GF-D8 (cell line): ENCODE results near the gene TMEM143.

Source experiments
- DNase-seq: peaks from one replicate; lab custom pipeline; 2025; lab: John Stamatoyannopoulos, UW

Gene TMEM143

GRCh38 chr19:48359123-48359522 lies 4.6 kb downstream of the TMEM143 start:
- DNase-seq, result no peak

- DNase-seq, result no peak
These were observed 8.3 kb downstream of the TMEM143 start for GRCh38 chr19:48355365-48355954.

GRCh38 chr19:48354332-48354992 lies 9.3 kb downstream of the TMEM143 start:
- DNase-seq, result no peak

GRCh38 chr19:48353677-48354076 lies 10.1 kb downstream of the TMEM143 start:
- DNase-seq, result no peak

DNA sequence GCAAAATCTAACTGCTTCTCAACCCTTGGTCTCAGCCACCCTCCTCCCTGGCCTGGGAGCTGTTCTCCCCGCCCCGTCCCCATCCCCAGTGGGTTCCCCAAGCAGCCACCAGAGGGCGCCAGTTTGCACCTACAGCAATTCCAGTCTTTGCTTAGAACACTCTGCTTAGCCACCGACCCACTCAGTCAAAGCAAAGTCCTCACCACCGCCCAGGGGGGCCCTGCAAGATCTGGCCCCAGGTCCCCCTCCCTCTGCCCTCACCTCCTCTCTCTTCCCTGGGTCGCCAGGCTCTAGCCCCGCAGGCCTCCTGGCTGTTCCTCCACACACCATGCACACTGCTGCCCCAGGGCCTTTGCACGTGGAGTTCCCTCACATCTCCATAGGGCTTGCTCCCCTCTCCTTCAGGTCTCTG lies 12.4 kb downstream of the TMEM143 start:
- DNase-seq, result no peak

- DNase-seq, result no peak
These were observed 12.9 kb downstream of the TMEM143 start for GRCh38 chr19:48350856-48351255.

DNA sequence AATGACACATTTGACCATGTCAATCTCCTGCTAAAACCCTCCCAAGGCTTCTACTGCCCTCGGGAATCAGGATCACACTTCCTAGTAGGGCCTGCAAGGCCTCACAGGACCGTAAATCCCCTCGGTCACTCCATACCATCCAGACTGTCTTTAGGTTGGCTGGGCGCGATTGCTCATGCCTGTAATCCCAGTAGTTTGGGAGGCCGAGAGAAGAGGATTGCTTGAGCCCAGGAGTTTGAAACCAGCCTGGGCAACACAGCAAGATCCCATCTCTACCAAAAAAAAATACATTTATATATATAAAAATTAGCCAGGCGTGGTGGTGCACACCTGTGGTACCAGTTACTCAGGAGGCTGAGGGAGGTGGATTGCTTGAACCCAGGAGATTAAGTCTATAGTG lies 15.0 kb downstream of the TMEM143 start:
- no peak for DNase-seq

GRCh38 chr19:48348045-48348444 lies 15.7 kb downstream of the TMEM143 start:
- no peak for DNase-seq

DNA sequence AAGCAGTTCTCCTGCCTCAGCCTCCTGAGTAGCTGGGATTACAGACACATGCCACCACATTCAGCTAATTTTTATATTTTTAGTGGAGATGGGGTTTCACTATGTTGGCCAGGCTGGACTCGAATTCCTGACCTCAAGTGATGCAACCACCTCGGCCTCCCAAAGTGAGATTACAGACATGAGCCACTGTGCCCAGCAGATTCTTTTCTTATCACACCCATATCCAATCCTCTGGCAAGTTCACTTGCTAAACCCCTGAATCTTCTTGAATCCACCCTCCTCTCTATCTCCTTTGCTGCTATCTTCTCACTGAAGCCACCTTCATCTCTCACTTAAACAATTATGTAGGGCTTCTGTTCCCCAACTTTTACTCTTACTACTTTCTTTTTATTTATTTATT lies 17.5 kb downstream of the TMEM143 start:
- DNase-seq, result no peak

DNA sequence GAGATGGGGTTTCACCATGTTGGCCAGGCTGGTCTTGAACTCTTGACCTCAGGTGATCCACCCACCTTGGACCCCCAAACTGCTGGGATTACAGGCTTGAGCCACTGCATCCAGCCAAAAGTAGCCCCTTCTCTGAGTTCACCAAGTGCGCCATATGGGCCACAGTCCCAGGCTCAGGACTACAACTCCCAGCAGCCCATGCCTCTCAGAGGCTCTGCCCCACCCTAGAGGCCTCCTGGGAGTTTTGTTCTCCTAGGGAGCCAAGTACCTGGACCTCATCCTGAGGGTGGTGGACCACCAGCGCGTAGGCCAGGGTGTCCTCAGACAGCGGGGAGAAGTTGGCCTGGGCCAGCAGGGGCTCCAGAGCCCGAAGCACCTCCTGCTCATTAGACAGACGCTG lies 18.8 kb downstream of the TMEM143 start:
- no peak for DNase-seq

GRCh38 chr19:48342841-48343540 lies 20.7 kb downstream of the TMEM143 start:
- DNase-seq, result no peak

DNA sequence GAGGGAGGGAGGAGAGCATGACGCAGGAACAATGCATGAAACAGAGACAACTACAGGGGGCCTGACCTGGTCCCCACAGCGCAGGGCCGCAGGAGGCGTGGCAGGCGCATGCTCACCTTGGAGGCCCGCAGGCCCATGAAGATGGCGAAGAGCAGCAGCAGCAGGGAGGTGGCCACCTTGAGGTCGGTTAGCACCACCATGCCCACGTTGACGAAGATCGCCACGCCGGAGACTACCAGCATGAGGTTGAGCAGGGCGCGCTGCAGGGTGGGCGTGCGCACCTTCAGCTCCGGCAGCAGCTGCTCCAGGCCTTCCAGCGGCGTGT lies 21.4 kb downstream of the TMEM143 start:
- DNase-seq, result no peak

- DNase-seq, result no peak
These were observed 22.0 kb downstream of the TMEM143 start for GRCh38 chr19:48341515-48342413.

DNA sequence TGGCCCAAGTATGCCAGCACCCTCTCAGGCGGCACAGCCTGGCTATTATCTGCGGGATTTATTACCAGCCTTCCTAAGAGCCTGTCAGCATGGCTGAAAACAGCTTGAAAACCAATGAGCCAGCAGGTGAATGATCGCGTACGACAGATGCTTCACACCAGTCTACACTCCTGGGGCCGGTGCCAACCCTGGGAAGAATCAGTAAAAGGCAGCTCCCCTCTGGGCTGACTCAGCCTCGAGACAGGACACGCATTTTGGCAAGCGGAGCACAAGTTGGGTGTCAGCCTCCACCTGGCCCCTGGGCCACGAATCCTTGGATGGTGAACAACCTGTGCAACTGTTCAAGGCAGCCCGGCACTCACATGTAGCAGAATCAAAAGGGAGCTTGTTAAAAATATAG lies 22.7 kb downstream of the TMEM143 start:
- no peak for DNase-seq

DNA sequence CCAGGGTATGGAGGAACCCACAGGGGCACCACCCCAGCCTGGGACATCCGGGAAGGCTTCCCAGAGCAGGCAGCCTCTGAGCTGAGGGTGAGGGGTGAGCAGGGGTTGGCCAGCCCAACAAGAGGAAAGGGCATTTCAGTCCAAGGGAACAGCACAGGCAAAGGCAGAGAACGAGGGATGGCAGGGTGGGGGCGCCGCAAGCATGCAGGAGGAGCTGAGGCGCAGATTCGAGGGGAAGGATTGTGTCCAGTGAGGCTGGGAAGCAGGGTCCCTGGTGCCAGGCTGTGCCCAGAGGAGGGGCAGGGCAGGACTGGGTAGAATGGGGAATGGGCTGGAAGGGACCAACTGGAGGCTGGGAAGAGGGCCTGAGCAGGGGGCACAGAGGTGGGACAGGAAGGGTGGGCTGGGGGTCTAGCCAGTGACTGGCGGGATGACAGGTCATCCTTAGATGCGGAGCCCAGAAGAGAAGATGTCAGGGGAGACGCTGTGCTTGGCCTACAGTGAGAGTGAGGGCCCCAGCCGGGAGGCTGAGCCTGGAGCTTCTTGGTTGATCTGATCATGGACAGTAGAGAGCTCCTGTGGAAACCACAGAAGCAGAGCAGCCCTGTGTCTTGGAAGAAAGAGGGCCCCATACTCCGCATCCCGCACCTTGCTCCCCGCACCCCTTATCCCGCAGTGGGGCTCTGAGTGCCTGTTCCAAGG lies 24.8 kb downstream of the TMEM143 start:
- no peak for DNase-seq

GRCh38 chr19:48338253-48338755 lies 25.4 kb downstream of the TMEM143 start:
- DNase-seq, result no peak

DNA sequence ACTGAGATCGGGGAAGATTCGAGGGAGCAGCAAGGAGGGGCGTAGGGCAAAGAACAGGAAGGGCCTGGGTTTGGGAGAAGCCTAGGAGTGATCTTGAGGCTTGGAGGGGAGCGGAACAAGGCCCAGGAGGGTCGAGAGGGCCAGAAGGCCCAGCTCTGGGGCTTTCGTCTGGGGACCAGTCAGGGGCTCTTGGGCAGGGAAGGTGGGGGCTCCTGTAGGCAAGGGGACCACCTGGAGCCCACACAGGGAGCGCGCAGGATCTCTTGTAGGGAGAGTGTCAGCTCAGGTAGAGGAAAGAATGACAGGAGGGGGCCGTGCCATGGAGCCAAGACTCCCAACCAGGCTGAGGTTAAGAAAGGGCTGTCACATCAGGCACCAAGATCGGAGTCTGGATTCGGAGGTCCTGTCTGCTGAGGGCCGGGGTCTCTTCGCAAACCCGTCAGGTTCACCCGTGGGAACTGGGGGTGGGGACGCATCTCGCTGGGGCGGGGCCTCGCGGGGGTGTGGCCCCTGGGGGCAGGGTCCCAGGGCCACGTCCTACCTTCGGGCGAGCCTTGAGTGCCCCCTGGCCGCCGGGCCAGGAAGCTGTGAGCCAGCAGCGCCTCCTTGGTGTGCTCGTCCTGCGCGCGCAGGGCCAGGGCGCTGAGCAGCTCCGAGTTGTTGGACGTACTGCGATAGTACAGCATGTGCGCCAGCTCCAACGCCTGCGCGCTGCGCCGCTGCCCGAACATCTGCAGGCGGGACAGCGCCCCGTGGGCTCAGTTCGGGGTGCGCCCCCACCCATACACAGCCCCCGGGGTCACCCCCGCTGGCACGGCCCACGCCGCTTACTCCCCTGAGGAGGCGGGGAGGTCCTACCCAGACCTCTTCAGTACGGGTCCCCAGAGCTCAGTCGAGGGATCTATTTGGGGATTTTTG lies 30.0 kb downstream of the TMEM143 start:
- peak; percentile 87 for DNase-seq

GRCh38 chr19:48332662-48333466 lies 30.9 kb downstream of the TMEM143 start:
- peak; percentile 98 for DNase-seq

- no peak for DNase-seq
These were observed 31.4 kb downstream of the TMEM143 start for GRCh38 chr19:48332351-48332661.
